GM19397 (cell line): ENCODE data around the gene IL17REL.

ENCODE experiments used
- ATAC-seq: cut with Tn5 transposase; IDR thresholded peaks from one replicate; pipeline ENCODE4 v1.9.1; 2021; ENCODE audit warnings: mild to moderate bottlenecking, moderate library complexity; ENCODE audit not compliant: unreplicated experiment

Gene IL17REL

GRCh38 chr22:50046481-50047245 lies 34.1 kb upstream of the IL17REL start:
- ATAC-seq, result no peak

DNA sequence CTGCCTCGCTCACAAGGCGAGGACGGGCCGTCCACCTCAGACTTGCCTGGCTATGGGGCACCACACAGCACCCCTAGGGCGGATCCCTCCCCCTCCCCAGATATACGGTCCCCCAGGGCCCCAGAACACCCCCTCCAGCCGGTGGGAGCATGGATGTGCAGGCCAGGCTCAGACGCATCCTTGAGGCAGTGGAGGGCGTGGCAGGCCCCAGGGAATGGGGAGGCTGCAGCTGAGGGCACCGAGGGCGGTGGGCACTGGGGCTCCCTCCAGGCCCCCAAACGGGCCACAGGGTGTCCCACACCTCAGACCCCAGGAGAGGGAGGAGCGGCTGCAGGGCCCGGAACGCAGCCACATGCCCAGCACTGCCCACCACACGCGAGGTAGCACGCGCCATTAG lies 33.5 kb upstream of the IL17REL start:
- no peak for ATAC-seq

DNA sequence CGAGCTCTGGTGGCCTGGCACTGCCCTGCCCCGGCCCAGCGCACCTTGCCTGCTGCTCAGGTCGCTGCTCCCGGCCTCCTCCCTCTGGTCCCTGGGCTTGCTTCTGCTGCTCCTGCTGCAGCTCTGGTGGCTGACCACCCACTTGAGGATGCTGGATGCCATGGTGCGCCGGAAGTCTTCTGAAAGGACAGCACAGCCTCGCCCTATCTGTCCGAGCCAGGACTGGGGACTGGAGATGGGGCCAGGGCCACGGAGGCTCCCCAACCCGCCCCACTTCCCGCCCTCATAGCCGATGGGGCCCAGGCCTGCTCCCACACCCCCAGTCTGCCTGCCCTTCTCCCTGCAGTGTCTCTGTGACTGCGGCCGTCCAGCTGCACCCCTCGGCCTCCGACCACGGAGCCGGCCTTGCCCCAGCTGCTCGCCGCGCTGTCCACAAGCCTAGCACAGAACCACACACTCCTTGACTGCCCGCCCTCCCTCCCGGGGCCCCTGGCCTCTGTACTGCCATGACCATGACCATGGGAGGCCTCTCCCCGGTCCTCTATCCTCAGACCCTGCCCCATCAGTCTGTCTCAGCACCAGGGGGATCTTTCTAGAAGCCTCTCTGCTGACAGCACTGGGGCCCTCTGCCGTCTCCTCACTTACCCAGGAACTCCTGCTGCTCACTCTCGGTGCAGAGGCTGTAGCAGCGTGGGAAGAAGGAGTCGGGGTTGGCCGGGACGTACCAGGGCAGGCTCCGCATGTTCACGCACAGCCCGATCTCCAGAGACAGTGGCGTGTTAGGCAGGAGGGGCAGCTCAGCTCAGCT lies 32.9 kb upstream of the IL17REL start:
- ATAC-seq, result no peak

DNA sequence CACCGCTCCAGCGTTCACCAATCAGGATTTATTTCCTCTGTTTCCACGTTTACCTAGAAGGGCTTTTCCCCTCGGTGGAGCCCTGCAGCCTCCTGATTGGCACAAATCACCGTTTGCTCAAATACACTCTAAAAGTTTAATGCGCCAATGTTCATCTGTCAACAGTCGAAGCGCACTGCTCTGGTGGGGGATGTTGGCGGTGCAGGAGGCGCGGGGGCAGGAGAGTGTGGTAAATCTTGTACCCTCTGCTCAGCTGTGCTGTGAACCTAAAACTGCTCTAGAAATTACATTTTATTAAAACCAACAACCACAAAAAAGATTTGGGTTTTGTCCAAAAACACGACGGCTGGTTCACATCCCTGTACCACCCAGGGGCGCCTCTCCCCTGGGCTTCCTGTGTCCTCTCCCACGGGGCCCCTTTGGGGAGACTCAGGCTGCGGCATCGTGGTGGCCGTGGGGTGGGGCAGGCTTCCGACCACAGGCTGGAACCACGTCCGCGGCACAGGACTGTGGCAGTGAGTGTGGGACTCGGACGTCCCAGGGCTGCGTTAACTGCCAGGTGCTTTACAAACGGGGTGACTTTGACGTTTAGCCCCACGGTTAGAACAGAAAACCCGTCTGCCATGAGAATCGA lies 32.0 kb upstream of the IL17REL start:
- ATAC-seq, result no peak

DNA sequence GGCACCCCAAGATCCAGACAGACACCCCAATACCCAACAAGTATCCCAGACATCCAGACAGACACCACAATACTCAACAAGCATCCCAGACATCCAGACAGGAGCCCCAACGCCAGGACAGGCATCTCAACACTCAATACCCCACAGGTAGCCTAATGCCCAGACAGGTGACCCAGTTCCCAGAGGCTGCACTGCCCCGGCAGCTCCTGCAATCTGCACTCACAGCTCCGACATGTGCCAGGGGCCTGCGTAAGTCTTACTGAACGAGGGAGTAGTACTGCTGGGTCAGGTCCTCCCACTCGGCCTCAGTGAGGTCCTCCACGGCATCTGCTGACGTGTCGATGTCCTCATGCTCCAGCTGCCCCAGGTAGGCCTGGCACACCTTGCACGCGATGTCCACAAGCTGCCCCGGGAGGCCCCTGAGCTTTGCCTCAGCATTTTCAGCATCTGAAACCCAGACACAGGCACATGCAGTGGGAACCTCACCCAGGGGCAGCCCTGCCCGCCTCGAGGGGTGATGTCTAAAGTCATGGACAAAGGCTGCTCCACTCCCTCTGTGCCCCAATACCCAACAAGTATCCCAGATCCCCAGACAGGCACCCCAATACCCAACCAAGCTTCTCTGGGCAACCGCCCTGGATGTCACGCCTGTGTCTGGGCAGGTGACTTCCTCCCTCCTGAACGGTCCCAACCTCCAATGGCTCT lies 28.9 kb upstream of the IL17REL start:
- ATAC-seq, result no peak

DNA sequence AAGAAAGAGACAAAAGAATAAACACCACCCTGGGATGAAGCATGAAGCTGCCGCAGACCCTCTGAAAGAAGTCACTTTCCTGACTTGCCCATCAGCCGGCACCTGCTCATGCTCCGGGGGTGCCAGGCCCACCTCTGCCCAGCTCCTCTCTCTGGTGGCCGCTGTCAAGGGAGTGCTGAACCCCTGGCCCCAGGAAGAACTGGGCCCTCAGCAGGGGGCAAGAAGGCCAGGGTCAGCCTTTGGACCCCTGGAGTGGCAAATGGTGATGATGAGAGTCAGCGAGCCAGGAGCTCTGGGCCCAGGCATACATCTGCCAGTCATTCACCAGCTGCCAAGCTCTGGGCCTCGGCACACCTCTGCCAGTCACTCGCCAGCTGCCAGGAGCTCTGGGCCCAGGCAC lies 28.2 kb upstream of the IL17REL start:
- no peak for ATAC-seq

DNA sequence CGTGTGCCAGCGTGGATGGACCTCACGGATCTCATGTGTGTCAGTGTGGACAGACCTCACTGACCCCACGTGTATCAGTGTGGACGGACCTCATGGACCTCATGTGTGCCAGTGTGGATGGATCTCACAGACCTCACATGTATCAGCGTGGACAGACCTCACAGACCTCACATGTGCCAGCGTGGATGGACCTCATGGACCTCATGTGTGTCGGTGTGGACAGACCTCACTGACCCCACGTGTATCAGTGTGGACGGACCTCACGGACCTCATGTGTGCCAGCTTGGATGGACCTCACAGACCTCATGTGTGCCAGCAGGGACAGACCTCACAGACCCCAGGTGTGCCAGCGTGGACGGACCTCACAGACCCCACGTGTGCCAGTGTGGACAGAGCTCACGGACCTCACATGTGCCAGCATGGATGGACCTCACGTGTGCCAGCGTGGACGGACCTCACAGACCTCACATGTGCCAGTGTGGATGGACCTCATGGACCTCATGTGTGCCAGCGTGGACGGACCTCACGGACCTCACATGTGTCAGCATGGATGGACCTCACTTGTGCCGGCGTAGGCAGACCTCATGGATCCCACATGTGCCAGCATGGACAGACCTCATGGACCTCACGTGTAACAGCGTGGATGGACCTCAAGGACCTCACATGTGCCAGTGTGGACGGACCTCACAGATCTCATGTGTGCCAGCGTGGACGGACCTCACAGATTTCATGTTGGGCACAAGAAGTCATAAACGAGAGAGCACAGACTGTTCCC lies 27.3 kb upstream of the IL17REL start:
- ATAC-seq, result no peak

- ATAC-seq, result no peak
Measured at GRCh38 chr22:50035976-50036724, 23.6 kb upstream of the IL17REL start.

DNA sequence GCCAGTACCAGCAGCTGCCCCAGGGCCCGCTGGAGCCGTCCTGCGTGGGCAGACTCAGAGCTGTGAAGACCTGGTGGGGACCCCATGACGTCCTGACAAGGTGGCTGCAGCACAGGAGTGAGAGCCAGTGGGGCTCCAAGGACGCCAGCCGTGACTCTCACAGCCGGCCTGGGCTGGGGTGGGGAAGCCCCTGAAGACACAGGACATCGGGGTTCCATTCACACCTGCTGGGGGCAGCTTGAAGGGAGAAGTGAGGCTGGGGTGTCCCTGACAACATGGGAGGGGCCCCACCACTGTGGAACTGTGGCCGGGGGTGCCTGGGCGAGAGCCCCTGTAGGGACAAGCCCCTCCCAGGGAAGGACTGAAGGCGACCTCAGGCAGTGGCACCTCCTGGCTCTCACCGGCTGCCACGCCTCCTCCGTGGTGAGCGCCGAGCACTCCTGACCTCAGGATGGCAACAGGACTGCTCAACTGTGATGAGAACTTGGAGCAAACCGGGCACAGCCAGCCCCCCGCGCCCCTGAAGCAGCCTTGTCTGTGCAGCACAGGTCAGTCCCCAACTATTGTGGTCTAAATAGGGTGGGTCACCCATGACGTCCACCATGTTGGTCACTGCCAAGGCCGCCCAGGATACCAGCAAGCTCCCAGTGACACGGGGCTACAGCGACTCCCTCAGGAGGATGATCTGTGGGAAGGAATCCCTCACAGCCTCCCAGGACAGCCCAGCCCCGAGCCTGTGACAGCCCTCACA lies 22.7 kb upstream of the IL17REL start:
- ATAC-seq, result no peak

GRCh38 chr22:50034126-50035081 lies 21.8 kb upstream of the IL17REL start:
- no peak for ATAC-seq

DNA sequence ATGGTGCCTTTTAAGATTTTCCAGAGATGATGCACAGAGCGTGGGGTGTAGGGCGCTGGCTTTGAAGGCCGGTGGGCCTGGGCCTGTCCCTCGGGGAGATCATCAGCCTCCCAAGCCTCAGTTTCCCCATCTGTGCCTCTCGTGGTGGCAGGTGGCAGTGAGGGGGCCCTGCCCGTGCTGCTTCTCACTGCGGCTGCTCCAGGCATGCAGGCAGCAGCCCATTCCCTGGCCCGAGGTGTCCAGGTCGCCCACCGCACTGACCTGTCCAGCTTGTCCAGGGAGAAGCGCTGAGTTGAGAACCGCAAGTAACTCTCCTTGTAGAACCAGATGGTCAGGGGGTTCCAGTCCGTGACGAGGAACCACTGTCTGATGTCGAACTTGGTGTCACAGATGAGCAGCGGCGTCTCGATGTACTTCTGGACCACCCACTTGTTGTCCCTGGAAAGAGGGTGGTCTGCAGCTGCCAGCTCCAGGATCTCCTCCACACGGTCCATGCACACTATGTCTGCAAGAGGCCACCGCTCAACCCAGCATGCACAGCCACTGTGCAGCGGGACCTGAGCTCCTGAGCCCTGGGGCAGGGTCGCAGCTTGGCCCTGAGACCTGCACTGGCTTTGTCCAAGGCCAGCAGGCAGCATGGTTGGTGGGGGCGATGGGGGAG lies 20.5 kb upstream of the IL17REL start:
- no peak for ATAC-seq

- no peak for ATAC-seq
Measured at GRCh38 chr22:50032109-50032871, 19.7 kb upstream of the IL17REL start.

DNA sequence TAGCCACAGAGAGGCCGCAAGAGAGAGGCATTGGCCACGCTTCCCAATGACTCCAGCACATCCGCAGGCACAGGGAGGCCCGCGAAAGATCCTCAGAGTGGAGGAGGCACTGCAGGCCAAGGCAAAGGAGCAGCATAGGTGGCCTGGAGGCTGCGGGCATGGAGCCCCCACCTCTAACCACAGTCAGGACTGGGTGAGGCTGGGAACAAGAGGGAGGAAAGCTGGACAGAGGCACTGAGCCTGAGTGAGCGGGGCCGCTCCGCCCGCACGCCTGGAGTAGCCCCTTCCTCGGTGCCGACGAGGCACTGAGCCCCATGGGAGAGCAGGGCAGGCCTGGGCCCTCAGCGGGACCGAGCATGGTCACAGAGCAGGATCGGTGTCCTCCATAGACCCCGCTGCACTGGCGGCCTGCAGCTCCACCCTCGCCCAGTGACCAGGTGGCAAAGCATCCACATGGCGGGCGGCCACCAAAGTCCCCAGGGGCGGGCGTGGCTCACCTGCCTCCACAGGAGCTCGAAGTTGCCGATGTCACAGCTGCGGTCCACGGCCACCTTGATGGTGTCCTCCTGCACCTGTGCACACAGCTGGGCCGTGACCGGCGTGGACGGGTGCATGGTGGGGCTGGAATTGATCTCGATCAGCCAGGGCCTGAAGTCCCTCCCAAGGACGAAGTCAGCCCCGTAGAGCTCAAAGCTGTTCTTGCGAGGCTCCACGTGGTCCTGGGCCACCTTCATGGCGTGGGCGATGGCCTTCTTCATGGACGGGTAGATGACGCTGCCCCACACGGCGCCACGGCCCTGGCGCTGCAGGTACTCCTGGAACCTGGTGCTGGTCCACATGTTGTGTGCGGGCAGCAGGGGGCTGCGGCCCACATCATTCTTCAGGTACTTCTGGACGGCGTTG lies 18.9 kb upstream of the IL17REL start:
- no peak for ATAC-seq

DNA sequence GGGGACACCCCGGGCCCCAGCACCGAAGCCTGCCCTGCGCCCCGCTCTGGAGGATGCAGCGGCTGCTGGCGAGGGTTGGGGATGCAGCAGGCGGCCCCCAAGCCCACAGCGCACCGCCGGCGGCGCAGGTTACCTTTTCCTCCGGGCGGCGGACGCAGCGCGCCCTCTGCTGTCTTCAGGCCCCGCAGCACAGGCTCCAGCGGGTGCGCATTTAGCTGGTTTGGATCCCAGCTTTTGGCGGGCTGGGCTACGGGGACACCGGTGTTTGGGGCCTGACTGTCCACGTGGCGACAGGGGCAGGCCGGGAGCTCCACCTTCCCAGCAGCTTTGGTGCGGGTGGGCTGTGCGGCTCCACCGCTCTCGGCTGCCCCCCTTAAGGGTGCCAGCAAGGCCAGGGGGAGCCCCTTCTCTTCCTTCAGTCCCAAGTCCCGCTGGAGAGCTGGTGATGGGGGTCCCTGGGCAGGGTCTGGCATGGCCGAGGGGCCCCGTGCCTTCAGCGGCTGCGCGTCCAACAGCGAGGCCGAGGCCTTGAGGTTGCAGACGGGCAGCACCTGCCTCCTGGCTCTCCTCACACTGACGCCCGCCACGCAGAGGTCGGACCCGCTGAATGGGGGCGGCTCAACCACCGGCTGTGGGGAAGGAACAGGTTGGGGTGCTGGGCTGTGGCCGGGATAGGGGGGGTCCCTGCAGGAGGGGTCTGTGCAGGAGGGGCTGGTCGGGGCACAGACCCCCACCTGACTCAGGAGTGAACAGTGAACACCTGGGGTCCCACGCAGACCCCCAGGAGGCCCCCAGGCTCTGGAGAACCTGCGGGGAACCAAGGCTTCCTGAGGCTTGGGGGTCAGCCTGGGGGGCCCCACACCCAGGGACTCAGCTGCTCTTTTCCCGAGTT lies 18.0 kb upstream of the IL17REL start:
- ATAC-seq, result no peak
